HG03520 (cell line): ENCODE measurements around the gene NIPSNAP3A.

Experiments used
- ATAC-seq: cut with Tn5 transposase; IDR thresholded peaks from one replicate; pipeline ENCODE4 v1.9.1; 2021; ENCODE audit warnings: mild to moderate bottlenecking, moderate library complexity; ENCODE audit not compliant: unreplicated experiment

Gene NIPSNAP3A

DNA sequence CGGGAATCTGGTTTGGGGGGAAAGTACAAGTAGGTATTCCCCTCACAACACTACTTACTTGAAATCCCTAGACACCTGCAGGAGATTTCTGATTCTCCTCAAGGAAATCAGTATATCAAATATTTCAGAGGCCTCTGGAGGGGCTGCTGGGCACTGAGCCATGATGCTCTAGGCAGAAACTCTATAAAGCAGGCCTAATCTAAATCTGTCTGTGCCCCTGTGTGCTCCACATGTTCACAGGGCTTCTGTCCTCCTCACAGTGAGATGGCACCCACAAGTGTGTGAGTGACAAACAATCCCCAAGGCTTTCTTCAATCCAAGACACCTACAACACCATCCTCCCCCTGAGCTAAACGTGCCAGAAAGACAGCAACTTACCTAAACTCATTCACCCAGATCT, 55.4 kb downstream of the NIPSNAP3A start:
- no peak for ATAC-seq

- ATAC-seq: no peak
Measured at GRCh38 chr9:104805441-104805840, 58.0 kb downstream of the NIPSNAP3A start.

DNA sequence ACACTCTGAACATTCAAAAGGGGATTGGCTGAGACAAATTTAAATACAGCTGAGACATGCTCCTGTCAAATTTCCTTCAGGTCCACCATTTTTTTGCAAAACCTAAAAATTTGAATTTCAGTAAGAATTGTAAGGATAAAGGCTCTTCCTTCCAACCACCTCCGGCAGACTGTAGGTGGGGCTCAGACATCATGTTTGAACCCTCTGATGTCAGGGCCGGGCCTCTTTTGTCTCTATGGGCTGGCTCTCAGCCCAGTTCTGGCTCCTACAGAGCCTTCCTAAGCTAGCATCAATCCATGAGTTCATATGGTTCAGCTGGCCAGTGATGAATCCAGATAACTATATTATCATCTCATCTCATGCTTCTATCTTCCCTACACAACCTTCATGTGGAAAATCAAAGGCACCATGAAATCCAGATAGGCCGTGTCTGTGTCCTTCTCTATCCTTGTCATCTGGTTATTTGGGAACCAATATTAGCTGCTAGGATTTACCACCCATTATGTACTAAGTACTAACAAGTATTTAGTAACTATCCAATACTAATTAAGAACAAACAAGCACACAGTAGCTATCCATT, 60.6 kb downstream of the NIPSNAP3A start:
- ATAC-seq: no peak
